Naive thymus-derived CD4-positive, alpha-beta T cell (primary cell): ENCODE results near the gene SYP. TPM values are rescaled to one million over a fixed set of nuclear protein-coding genes. Genes with fewer than 3 reads are reported as not detected.

Experiments used
- ATAC-seq: fragments of 150-1000 bp; cut with Tn5 transposase; 2 replicates; pipeline ENCODE4 v1.10.0; 2021; ENCODE audit warnings: mild to moderate bottlenecking, moderate library complexity
- CTCF ChIA-PET: fragments of 350-600 bp; sonication (Branson Sonifier 250); formaldehyde crosslinking; loops from one replicate; lab custom pipeline; 2021; ENCODE audit warnings: antibody characterized with exemption; lab: Charles Lee
- POLR2A ChIA-PET: fragments of 350-600 bp; sonication (Branson Sonifier 250); formaldehyde crosslinking; loops from one replicate; lab custom pipeline; 2021; ENCODE audit warnings: antibody characterized with exemption, inconsistent platforms; lab: Charles Lee
- DNase-seq, 9 donors: peaks; one replicate each; pipeline versions ENCODE4 v3.0.0 to v3.0.0-alpha.2; 2020 to 2022; ENCODE audit warnings: mixed read lengths in 1 of 9
- H3K27ac ChIP-seq: one replicate; pipeline ENCODE4 v1.7.0; 2013; ENCODE audit warnings: mild to moderate bottlenecking, low read depth, low read length, moderate library complexity
- H3K27me3 ChIP-seq, 2 donors: one replicate each; pipeline ENCODE4 v1.7.0; 2013; ENCODE audit warnings: low read length in 2 of 2, mild to moderate bottlenecking in 2 of 2, moderate library complexity in 2 of 2; ENCODE audit not compliant: control insufficient read depth in 2 of 2, insufficient read depth in 2 of 2
- H3K36me3 ChIP-seq, 3 experiments: 1 replicate in 2 of 3; 2 replicates in 1 of 3; pipeline ENCODE4 v1.7.0; 2013; ENCODE audit warnings: low read length in 3 of 3, mild to moderate bottlenecking in 3 of 3, moderate library complexity in 1 of 3; ENCODE audit not compliant: insufficient read depth in 3 of 3, control insufficient read depth in 2 of 3
- H3K4me1 ChIP-seq, 2 donors: one replicate each; pipeline ENCODE4 v1.7.0; 2013; ENCODE audit warnings: low read length in 2 of 2, mild to moderate bottlenecking in 2 of 2, moderate library complexity in 1 of 2; ENCODE audit not compliant: control insufficient read depth in 2 of 2, insufficient read depth in 2 of 2
- H3K4me3 ChIP-seq: 2 replicates; pipeline ENCODE4 v1.7.0; 2013; ENCODE audit warnings: mild to moderate bottlenecking, low read length
- H3K9me3 ChIP-seq, 3 experiments: 1 replicate in 2 of 3; 2 replicates in 1 of 3; pipeline ENCODE4 v1.7.0; 2013; ENCODE audit warnings: low read length in 3 of 3; ENCODE audit not compliant: control insufficient read depth in 2 of 3
- H3K27ac Mint-ChIP-seq, 9 donors: one replicate each; pipeline ENCODE4 v1.8.0; 2020 to 2022; ENCODE audit warnings: mixed read lengths in 9 of 9, mild to moderate bottlenecking in 8 of 9, moderate library complexity in 5 of 9, inconsistent platforms in 2 of 9
- H3K27me3 Mint-ChIP-seq, 5 donors: one replicate each; pipeline ENCODE4 v1.8.0; 2021 to 2022; ENCODE audit warnings: mixed read lengths in 5 of 5, mild to moderate bottlenecking in 1 of 5
- H3K36me3 Mint-ChIP-seq, 5 donors: one replicate each; pipeline ENCODE4 v1.8.0; 2020 to 2022; ENCODE audit warnings: mixed read lengths in 5 of 5, mild to moderate bottlenecking in 3 of 5, inconsistent platforms in 1 of 5
- H3K4me1 Mint-ChIP-seq, 7 donors: one replicate each; pipeline ENCODE4 v1.8.0; 2020 to 2022; ENCODE audit warnings: mixed read lengths in 7 of 7, mild to moderate bottlenecking in 3 of 7, inconsistent platforms in 1 of 7
- H3K4me3 Mint-ChIP-seq, 10 donors: one replicate each; pipeline ENCODE4 v1.8.0; 2020 to 2022; ENCODE audit warnings: mild to moderate bottlenecking in 10 of 10, mixed read lengths in 10 of 10, moderate library complexity in 6 of 10, inconsistent platforms in 2 of 10
- H3K9me3 Mint-ChIP-seq, 11 donors: one replicate each; pipeline ENCODE4 v1.8.0; 2020 to 2022; ENCODE audit warnings: mixed read lengths in 11 of 11, mild to moderate bottlenecking in 4 of 11, inconsistent platforms in 1 of 11, moderate library complexity in 1 of 11
- intact Hi-C, 2 donors: fragments of 100-400 bp; cut with micrococcal nuclease; formaldehyde crosslinking; loops; one replicate each; pipeline ENCODE4 v1.15.1; 2023
- polyA plus RNA-seq, 2 donors: library from polyadenylated mRNA; unstranded; fragments of 300-500 nt; fragmentation: Illumina TruSeq; gene quantifications; one replicate each; pipeline ENCODE4 v1.2.3, GENCODE V29; 2021
- total RNA-seq, 6 experiments: library from RNA in 5 of 6; stranded (reverse) in 5 of 6; gene quantifications; 1 replicate in 5 of 6; 2 replicates in 1 of 6; pipeline ENCODE4 v1.2.3 and lab custom pipeline; 2021 to 2026

SYP gene
- total and polyA plus RNA-seq, 7 experiments from 2014 or later, result 0.26 to 2.2 (median 0.53) TPM

DNA sequence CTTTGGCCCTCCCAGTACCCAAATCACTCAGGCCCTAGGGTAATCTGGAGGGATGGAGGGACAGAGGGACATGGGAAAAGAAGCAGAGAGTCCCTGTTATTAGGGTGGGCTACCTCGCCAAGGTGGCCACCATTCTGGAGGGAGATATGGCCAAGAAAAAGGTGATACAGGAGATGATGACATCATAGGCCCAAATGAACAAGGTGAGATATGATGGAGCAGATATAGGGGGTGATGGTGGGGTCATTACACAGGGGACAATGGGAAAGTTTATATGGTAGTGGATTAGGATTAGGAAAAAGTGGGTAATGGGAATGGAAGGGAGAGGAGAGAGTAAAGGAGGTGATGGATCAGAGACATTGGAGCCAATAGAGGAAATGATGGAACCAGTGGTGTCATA lies 12.9 kb upstream of the SYP start:
- CTCF ChIA-PET, result no interaction called here
- peaks cover 0 to 3% (median 0%) of the 10 kb centered on the region in 5 donors for H3K36me3 Mint-ChIP-seq
- Histone ChIP-seq H3K36me3 (no peaks in the 10 kb centered on the region), H3K4me1 (no peaks in the 10 kb centered on the region), H3K9me3 (no peaks in the 10 kb centered on the region), H3K4me3 (no peak overlapping the region), H3K27me3 (no peaks in the 10 kb centered on the region), H3K27ac (no peak overlapping the region)
- POLR2A ChIA-PET, result no interaction called here
- ATAC-seq (no peak), DNase-seq (no peak)
- no peaks in the 10 kb centered on the region for H3K4me1 Mint-ChIP-seq
- intact Hi-C loops, result no loop called here
- H3K4me3 Mint-ChIP-seq, result no peak overlapping the region
- H3K9me3 Mint-ChIP-seq, result peaks cover 0 to 4% (median 0%) of the 10 kb centered on the region in 11 donors
- peaks cover 0 to 8% (median 0%) of the 10 kb centered on the region in 5 donors for H3K27me3 Mint-ChIP-seq
- no peak overlapping the region for H3K27ac Mint-ChIP-seq

- H3K4me1 ChIP-seq, result no peaks in the 10 kb centered on the region
- DNase-seq (no peak), ATAC-seq (no peak)
- intact Hi-C loops, result no loop called here
- H3K4me1 Mint-ChIP-seq, result no peaks in the 10 kb centered on the region
- peaks cover 0 to 4% (median 0%) of the 10 kb centered on the region in 11 donors for H3K9me3 Mint-ChIP-seq
- H3K36me3 ChIP-seq, result no peaks in the 10 kb centered on the region
- no peak overlapping the region for H3K4me3 ChIP-seq
- H3K36me3 Mint-ChIP-seq, result peaks cover 0 to 3% (median 0%) of the 10 kb centered on the region in 5 donors
- POLR2A ChIA-PET, result no interaction called here
- H3K27ac ChIP-seq, result no peak overlapping the region
- peak overlapping the region in 2 of 9 donors; percentile 2 to 48 for H3K27ac Mint-ChIP-seq
- no peaks in the 10 kb centered on the region for H3K27me3 ChIP-seq
- H3K9me3 ChIP-seq, result no peaks in the 10 kb centered on the region
- H3K27me3 Mint-ChIP-seq, result peaks cover 0 to 8% (median 0%) of the 10 kb centered on the region in 5 donors
- CTCF ChIA-PET, result no interaction called here
- H3K4me3 Mint-ChIP-seq, result no peak overlapping the region
Observed at GRCh38 chrX:49212209-49212608, 12.2 kb upstream of the SYP start.

DNA sequence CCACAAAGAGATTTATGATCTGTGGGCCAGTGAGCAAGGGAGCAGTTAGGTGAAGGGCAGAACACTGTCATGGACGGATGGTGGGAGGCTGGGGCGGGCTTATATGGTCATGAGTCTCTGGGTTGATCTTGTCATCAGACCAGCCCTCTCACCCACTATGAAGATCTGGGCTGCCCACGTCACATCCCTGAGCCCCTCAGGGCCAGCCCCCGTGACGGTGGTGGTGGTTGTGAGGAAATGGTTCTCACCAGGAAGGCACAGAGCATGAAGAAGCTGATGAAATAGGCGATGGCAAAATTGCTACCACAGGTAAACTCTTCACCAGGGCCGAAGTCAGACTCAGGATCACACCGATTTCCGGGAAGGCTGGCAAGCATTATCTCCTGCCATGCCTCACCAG lies 11.1 kb upstream of the SYP start:
- peaks cover 0 to 4% (median 0%) of the 10 kb centered on the region in 11 donors for H3K9me3 Mint-ChIP-seq
- no peak overlapping the region for H3K4me3 Mint-ChIP-seq
- Histone ChIP-seq H3K4me1 (no peaks in the 10 kb centered on the region), H3K27me3 (no peaks in the 10 kb centered on the region), H3K27ac (no peak overlapping the region), H3K4me3 (no peak overlapping the region), H3K36me3 (no peaks in the 10 kb centered on the region), H3K9me3 (no peaks in the 10 kb centered on the region)
- peaks cover 0 to 8% (median 0%) of the 10 kb centered on the region in 5 donors for H3K27me3 Mint-ChIP-seq
- H3K36me3 Mint-ChIP-seq, result peaks cover 0 to 3% (median 0%) of the 10 kb centered on the region in 5 donors
- ChIA-PET CTCF (no interaction called here), POLR2A (no interaction called here)
- ATAC-seq (no peak), DNase-seq (no peak)
- intact Hi-C loops, result no loop called here
- no peak overlapping the region for H3K27ac Mint-ChIP-seq
- no peaks in the 10 kb centered on the region for H3K4me1 Mint-ChIP-seq

DNA sequence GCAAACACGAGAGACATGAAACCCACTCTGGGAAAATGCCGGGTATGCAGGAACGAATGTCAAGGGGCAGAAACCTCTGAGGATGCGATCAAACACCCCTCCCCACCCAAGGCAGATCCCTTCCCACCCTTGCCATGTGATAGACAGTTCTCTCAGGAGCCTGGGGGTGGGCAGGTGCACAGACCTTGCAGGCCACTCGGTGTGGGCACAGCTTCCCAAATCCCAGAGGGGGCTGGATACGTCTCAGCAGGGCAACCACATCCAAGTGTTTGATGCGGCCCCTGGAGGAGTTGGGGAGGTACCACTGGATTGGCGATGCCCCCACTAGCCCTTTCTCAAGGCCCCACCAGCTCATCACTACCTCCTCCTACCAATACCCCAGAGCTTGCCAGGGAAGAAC lies 10.4 kb upstream of the SYP start:
- Mint-ChIP-seq H3K4me3 (peak overlapping the region in 1 of 10 donors; percentile 46), H3K9me3 (peaks cover 0 to 4% (median 0%) of the 10 kb centered on the region in 11 donors), H3K27ac (no peak overlapping the region), H3K4me1 (no peaks in the 10 kb centered on the region), H3K27me3 (peaks cover 0 to 8% (median 0%) of the 10 kb centered on the region in 5 donors), H3K36me3 (peaks cover 0 to 3% (median 0%) of the 10 kb centered on the region in 5 donors)
- Histone ChIP-seq H3K36me3 (no peaks in the 10 kb centered on the region), H3K27ac (no peak overlapping the region), H3K27me3 (no peaks in the 10 kb centered on the region), H3K4me1 (no peaks in the 10 kb centered on the region), H3K9me3 (no peaks in the 10 kb centered on the region), H3K4me3 (no peak overlapping the region)
- intact Hi-C loops, result no loop called here
- ChIA-PET POLR2A (no interaction called here), CTCF (no interaction called here)
- DNase-seq (no peak), ATAC-seq (no peak)

DNA sequence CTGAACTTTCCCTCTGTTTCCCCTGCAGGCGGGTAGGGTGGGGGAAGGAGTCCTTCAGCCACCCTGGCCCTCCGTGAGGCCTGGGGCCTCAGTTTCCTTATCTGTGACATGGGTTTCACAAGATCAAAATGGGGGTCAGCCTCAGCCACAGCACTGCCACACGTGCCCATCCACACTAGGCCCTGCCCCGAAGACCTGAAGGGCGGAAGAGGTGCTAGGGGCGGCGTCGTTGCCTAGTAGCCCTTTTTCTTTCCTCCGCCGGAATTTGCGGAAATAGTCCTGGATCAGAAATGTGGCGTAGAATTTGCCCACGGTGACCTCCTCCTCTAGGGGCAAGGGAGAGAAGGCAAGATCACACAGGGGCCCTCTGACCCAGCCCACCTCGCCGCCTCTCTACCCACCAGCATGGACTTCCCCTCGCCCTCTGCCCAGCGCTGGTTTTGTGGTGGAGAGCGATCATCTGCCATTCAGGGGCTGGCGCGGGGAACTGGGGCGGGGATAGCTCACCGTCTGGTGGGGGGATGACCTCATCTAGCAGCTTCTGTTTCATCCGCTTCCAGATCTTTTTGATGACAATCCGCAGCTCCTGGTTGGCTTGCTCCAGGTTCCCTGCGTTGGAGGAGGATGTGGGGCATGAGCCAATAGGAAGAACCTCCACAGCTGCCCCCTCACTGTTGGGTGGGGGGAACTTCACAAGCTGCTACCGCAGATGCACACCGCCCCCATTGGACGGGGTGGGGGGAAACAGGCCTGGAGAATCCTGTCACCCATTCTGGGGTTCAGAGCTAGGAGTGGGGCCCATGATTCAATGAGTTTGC lies 9.7 kb upstream of the SYP start:
- intact Hi-C loops, result no loop called here
- Mint-ChIP-seq H3K27ac (no peak overlapping the region), H3K36me3 (peaks cover 0 to 3% (median 0%) of the 10 kb centered on the region in 5 donors), H3K4me1 (no peaks in the 10 kb centered on the region), H3K9me3 (peaks cover 0 to 4% (median 0%) of the 10 kb centered on the region in 11 donors), H3K27me3 (peaks cover 0 to 8% (median 0%) of the 10 kb centered on the region in 5 donors), H3K4me3 (peak overlapping the region in 3 of 10 donors; percentile 16 to 51 (median 47))
- Histone ChIP-seq H3K9me3 (no peaks in the 10 kb centered on the region), H3K27me3 (no peaks in the 10 kb centered on the region), H3K27ac (no peak overlapping the region), H3K4me3 (no peak overlapping the region), H3K36me3 (no peaks in the 10 kb centered on the region), H3K4me1 (no peaks in the 10 kb centered on the region)
- POLR2A ChIA-PET, result no interaction called here
- ATAC-seq, result no peak
- CTCF ChIA-PET, result no interaction called here
- DNase-seq, result peak in 1 of 9 donors; percentile 16

DNA sequence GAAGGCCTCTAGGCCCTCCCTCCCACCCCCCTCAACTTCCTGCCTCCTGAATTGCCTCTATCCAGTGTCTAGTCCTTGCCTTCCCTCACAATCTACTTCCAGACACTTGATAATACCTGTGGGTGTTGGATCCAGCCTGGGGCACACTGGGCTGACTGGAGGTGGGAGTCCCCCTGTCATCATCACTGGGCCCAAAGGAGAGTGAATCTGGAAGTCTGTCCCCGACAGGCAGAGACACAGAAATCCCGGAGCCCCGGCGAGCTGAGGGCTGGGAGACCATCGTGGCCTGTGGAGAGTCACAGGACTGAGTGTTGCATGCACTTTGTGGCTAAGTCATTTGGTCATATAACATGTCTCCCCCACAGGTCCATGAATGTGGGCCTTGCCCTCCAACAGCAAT lies 8.4 kb upstream of the SYP start:
- no peaks in the 10 kb centered on the region for H3K4me1 ChIP-seq
- no peak for ATAC-seq
- no peaks in the 10 kb centered on the region for H3K9me3 ChIP-seq
- H3K27me3 ChIP-seq, result no peaks in the 10 kb centered on the region
- H3K4me3 ChIP-seq, result no peak overlapping the region
- ChIA-PET CTCF (no interaction called here), POLR2A (interaction anchor here (0.6 kb wide), 1 partner anchor 80 kb away, joined by 3 read pairs; no protein-coding TSS in a partner anchor)
- H3K27ac ChIP-seq, result no peak overlapping the region
- H3K36me3 ChIP-seq, result no peaks in the 10 kb centered on the region
- Mint-ChIP-seq H3K9me3 (peaks cover 0 to 4% (median 0%) of the 10 kb centered on the region in 11 donors), H3K36me3 (peaks cover 0 to 3% (median 0%) of the 10 kb centered on the region in 5 donors), H3K4me1 (no peaks in the 10 kb centered on the region), H3K27me3 (peaks cover 0 to 7% (median 0%) of the 10 kb centered on the region in 5 donors), H3K4me3 (no peak overlapping the region), H3K27ac (no peak overlapping the region)
- no peak for DNase-seq
- intact Hi-C loops, result no loop called here
